OCI-LY7 (cell line): Measurements from ENCODE around the gene CCDC32.

ENCODE experiments used
- EZH2phosphoT487 ChIP-seq: fragments of 200-600 bp; sonication (generic); IDR thresholded peaks from 2 replicates; pipeline ENCODE4 v1.6.1; 2018; ENCODE audit warnings: low read depth, borderline replicate concordance, mild to moderate bottlenecking, mixed run types, antibody characterized with exemption, low read length, moderate library complexity, mixed read lengths
- TF ChIP-seq, protein P1 (sequence below): fragments of 200-600 bp; sonication (generic); conservative IDR thresholded peaks from 2 replicates; pipeline ENCODE4 v1.5.1; 2014; ENCODE audit warnings: mild to moderate bottlenecking, antibody characterized with exemption, low read length, moderate library complexity, mixed read lengths

- no peak for TF ChIP-seq EZH2phosphoT487
- TF ChIP-seq, protein P1, sequence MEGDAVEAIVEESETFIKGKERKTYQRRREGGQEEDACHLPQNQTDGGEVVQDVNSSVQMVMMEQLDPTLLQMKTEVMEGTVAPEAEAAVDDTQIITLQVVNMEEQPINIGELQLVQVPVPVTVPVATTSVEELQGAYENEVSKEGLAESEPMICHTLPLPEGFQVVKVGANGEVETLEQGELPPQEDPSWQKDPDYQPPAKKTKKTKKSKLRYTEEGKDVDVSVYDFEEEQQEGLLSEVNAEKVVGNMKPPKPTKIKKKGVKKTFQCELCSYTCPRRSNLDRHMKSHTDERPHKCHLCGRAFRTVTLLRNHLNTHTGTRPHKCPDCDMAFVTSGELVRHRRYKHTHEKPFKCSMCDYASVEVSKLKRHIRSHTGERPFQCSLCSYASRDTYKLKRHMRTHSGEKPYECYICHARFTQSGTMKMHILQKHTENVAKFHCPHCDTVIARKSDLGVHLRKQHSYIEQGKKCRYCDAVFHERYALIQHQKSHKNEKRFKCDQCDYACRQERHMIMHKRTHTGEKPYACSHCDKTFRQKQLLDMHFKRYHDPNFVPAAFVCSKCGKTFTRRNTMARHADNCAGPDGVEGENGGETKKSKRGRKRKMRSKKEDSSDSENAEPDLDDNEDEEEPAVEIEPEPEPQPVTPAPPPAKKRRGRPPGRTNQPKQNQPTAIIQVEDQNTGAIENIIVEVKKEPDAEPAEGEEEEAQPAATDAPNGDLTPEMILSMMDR = no peak
Observed at GRCh38 chr15:40534371-40534770, 30.5 kb downstream of the CCDC32 start.
